Islet precursor cell (in vitro differentiated cells): ENCODE measurements around the gene PKD2.
"Not testable (repeated sequence)": the region's sequence is repeated elsewhere in the genome, so short reads cannot be mapped to it uniquely, and the experiment has no call there.

Experiments used
- DNase-seq: peaks from one replicate; pipeline ENCODE4 v3.0.0-alpha.2; 2018

Gene PKD2

GRCh38 chr4:88078579-88078978, 71.1 kb downstream of the PKD2 start:
- no peak for DNase-seq

- DNase-seq: no peak
Observed at GRCh38 chr4:88080626-88081025, 73.2 kb downstream of the PKD2 start.

- no peak for DNase-seq
Observed at GRCh38 chr4:88087004-88087403, 79.6 kb downstream of the PKD2 start.

- no peak for DNase-seq
Observed at GRCh38 chr4:88090898-88091297, 83.5 kb downstream of the PKD2 start.

GRCh38 chr4:88091378-88091777, 83.9 kb downstream of the PKD2 start:
- DNase-seq: no peak

GRCh38 chr4:88093874-88094273, 86.4 kb downstream of the PKD2 start:
- DNase-seq: no peak

GRCh38 chr4:88097301-88097700, 89.9 kb downstream of the PKD2 start:
- DNase-seq: no peak

GRCh38 chr4:88097781-88098180, 90.3 kb downstream of the PKD2 start:
- DNase-seq: no peak

GRCh38 chr4:88098993-88099752, 91.7 kb downstream of the PKD2 start:
- no peak for DNase-seq

GRCh38 chr4:88101165-88101564, 93.7 kb downstream of the PKD2 start:
- DNase-seq: no peak

GRCh38 chr4:88102026-88102425, 94.6 kb downstream of the PKD2 start:
- no peak for DNase-seq

- no peak for DNase-seq
Observed at GRCh38 chr4:88104902-88105610, 97.6 kb downstream of the PKD2 start.

- DNase-seq: no peak
Observed at GRCh38 chr4:88106205-88106604, 98.8 kb downstream of the PKD2 start.

- DNase-seq: no peak
Observed at GRCh38 chr4:88107406-88108107, 100.1 kb downstream of the PKD2 start.

GRCh38 chr4:88108108-88108465, 100.7 kb downstream of the PKD2 start:
- not testable (repeated sequence) for DNase-seq

- no peak for DNase-seq
Observed at GRCh38 chr4:88108747-88109122, 101.3 kb downstream of the PKD2 start.

GRCh38 chr4:88109123-88109881, 101.9 kb downstream of the PKD2 start:
- no peak for DNase-seq

GRCh38 chr4:88110826-88111225, 103.4 kb downstream of the PKD2 start:
- no peak for DNase-seq

- DNase-seq: no peak
Observed at GRCh38 chr4:88112856-88113255, 105.4 kb downstream of the PKD2 start.

GRCh38 chr4:88115587-88115986, 108.2 kb downstream of the PKD2 start:
- DNase-seq: no peak

- no peak for DNase-seq
Observed at GRCh38 chr4:88119943-88120342, 112.5 kb downstream of the PKD2 start.

- not testable (repeated sequence) for DNase-seq
Observed at GRCh38 chr4:88122260-88122659, 114.8 kb downstream of the PKD2 start.
